Measurements from ENCODE around the gene SETD4.

Gene SETD4

DNA sequence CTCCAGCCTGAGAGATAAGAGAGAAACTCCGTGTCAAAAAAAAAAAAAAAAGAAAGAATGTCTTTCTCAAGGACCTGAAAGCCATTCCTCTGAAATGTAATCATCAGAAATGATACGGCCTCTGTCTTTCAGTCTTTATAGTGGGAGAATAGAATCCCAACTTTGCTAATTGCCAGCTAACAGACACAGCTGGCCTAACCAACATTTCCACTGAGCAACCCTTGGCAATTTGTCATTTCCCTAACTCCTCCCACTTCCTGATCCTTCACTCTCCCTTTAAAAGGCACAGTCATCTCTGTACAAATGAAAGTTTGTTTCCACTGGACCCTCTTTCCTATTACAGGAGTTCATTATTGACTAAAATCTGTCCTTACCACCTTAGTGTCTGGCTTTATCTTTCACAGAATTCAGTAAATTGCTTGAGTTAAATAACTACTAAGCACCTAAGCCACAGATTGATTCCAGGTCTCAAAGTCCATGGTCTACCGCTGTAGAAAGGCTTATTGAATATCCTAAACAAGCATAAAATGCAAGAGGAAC lies 5.2 kb upstream of the SETD4 start:
- no peaks in the 10 kb centered on the region for H4K20me1 ChIP-seq (ENCODE audit: insufficient read depth, low read length)
- TF ChIP-seq, protein P1, sequence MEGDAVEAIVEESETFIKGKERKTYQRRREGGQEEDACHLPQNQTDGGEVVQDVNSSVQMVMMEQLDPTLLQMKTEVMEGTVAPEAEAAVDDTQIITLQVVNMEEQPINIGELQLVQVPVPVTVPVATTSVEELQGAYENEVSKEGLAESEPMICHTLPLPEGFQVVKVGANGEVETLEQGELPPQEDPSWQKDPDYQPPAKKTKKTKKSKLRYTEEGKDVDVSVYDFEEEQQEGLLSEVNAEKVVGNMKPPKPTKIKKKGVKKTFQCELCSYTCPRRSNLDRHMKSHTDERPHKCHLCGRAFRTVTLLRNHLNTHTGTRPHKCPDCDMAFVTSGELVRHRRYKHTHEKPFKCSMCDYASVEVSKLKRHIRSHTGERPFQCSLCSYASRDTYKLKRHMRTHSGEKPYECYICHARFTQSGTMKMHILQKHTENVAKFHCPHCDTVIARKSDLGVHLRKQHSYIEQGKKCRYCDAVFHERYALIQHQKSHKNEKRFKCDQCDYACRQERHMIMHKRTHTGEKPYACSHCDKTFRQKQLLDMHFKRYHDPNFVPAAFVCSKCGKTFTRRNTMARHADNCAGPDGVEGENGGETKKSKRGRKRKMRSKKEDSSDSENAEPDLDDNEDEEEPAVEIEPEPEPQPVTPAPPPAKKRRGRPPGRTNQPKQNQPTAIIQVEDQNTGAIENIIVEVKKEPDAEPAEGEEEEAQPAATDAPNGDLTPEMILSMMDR (IDR thresholded peaks at IDR 0.05; ENCODE audit: low read length), result no peak
- no peak for TF ChIP-seq EZH2 (IDR thresholded peaks at IDR 0.05; ENCODE audit: borderline replicate concordance, low read length)
- no peak overlapping the region for H3K4me3 ChIP-seq (ENCODE audit: low read depth, low read length, poor library complexity, severe bottlenecking)
- H3K27me3 ChIP-seq (ENCODE audit: insufficient read depth, low read length), result no peaks in the 10 kb centered on the region
- no peak overlapping the region for H3K27ac ChIP-seq (ENCODE audit: low read depth, low read length, poor library complexity, severe bottlenecking)
- H3K79me2 ChIP-seq (ENCODE audit: insufficient read depth, low read length), result no peaks in the 10 kb centered on the region
- H3K9ac ChIP-seq (ENCODE audit: low read length), result no peak overlapping the region
- H3F3A ChIP-seq (ENCODE audit: insufficient read depth, low read length), result no peaks in the 10 kb centered on the region
- peaks cover 9% of the 10 kb centered on the region for H3K9me3 ChIP-seq (ENCODE audit: low read length)
- H3K4me2 ChIP-seq (ENCODE audit: low read length), result no peak overlapping the region
- H3K36me3 ChIP-seq (ENCODE audit: insufficient read depth, low read length), result peaks cover 3% of the 10 kb centered on the region; the same call in 1 of the 2 replicates
- no peaks in the 10 kb centered on the region for H3K9me2 ChIP-seq (ENCODE audit: low read depth, low read length)
- no peak overlapping the region for H2AFZ ChIP-seq (ENCODE audit: low read length)
- peaks cover 14% of the 10 kb centered on the region for H3K4me1 ChIP-seq (ENCODE audit: insufficient read depth, low read length, severe bottlenecking)

DNA sequence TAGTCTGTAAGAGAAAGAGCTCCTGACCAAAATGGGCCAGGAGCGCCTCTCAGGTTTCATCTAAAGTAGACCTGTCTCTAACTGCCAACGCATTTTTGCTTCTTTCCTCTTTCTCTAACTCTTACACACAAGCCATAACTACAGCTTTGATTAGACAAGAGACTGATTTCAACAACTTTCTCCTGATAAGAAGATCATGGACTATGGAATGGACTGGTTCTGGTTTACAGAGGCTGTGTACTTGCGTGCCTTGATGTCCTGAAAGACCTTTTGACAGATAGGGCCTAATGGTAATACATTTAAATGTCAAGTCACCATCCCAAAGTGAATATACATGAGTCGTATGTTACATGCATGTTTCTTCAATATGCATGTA lies 3.7 kb upstream of the SETD4 start:
- H3K9ac ChIP-seq (ENCODE audit: low read length), result no peak overlapping the region
- H4K20me1 ChIP-seq (ENCODE audit: insufficient read depth, low read length), result no peaks in the 10 kb centered on the region
- no peak overlapping the region for H3K4me2 ChIP-seq (ENCODE audit: low read length)
- no peaks in the 10 kb centered on the region for H3K9me2 ChIP-seq (ENCODE audit: low read depth, low read length)
- no peak overlapping the region for H3K4me3 ChIP-seq (ENCODE audit: low read depth, low read length, poor library complexity, severe bottlenecking)
- no peaks in the 10 kb centered on the region for H3K27me3 ChIP-seq (ENCODE audit: insufficient read depth, low read length)
- H3K79me2 ChIP-seq (ENCODE audit: insufficient read depth, low read length), result no peaks in the 10 kb centered on the region
- H3K27ac ChIP-seq (ENCODE audit: low read depth, low read length, poor library complexity, severe bottlenecking), result no peak overlapping the region
- peaks cover 5% of the 10 kb centered on the region for H3K9me3 ChIP-seq (ENCODE audit: low read length)
- peaks cover 7% of the 10 kb centered on the region for H3K4me1 ChIP-seq (ENCODE audit: insufficient read depth, low read length, severe bottlenecking)
- no peak overlapping the region for H2AFZ ChIP-seq (ENCODE audit: low read length)
- no peak for TF ChIP-seq EZH2 (IDR thresholded peaks at IDR 0.05; ENCODE audit: borderline replicate concordance, low read length)
- TF ChIP-seq, protein P1 (IDR thresholded peaks at IDR 0.05; ENCODE audit: low read length), result no peak
- H3F3A ChIP-seq (ENCODE audit: insufficient read depth, low read length), result no peaks in the 10 kb centered on the region
- peaks cover 3% of the 10 kb centered on the region; the same call in 1 of the 2 replicates for H3K36me3 ChIP-seq (ENCODE audit: insufficient read depth, low read length)

DNA sequence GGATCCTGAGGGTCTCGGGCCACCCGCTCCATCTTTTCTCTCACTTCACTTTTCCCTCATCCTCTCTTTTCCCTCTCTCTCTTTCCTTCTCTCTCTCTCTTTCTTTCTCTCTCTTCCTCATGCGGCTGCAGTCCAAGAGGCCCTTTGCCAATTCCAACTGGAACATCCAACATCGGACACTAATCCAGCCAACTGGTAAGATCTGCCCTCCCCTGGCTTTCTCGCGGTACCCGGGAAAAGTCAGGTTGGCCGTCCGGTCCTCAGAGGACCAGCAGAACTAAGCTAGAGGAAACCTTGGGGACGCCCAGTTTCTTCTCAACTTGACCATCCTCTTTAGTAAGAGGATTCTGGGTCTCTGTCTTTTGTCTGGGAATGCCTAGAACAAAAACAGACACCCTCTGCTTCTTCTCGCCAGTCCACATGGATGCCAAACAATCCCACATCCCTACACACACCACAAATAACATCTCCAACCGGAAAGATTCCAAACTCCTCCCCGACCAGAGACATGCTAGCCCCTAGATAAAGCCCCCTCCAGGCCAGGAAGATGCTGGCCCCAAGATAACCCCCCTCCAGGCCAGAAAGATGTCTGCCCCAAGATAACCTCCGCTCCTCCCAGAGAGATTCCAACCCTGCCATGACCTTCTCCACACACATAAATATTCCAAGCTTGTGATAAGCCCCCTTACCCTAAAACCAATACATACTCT lies 3.2 kb upstream of the SETD4 start:
- H3K79me2 ChIP-seq (ENCODE audit: insufficient read depth, low read length), result no peaks in the 10 kb centered on the region
- peaks cover 2% of the 10 kb centered on the region; the same call in 1 of the 2 replicates for H3K36me3 ChIP-seq (ENCODE audit: insufficient read depth, low read length)
- no peak overlapping the region for H3K9ac ChIP-seq (ENCODE audit: low read length)
- H2AFZ ChIP-seq (ENCODE audit: low read length), result no peak overlapping the region
- no peaks in the 10 kb centered on the region for H4K20me1 ChIP-seq (ENCODE audit: insufficient read depth, low read length)
- H3K9me2 ChIP-seq (ENCODE audit: low read depth, low read length), result no peaks in the 10 kb centered on the region
- H3K4me1 ChIP-seq (ENCODE audit: insufficient read depth, low read length, severe bottlenecking), result peaks cover 13% of the 10 kb centered on the region
- H3F3A ChIP-seq (ENCODE audit: insufficient read depth, low read length), result no peaks in the 10 kb centered on the region
- no peaks in the 10 kb centered on the region for H3K27me3 ChIP-seq (ENCODE audit: insufficient read depth, low read length)
- H3K4me2 ChIP-seq (ENCODE audit: low read length), result no peak overlapping the region
- TF ChIP-seq, protein P1 (IDR thresholded peaks at IDR 0.05; ENCODE audit: low read length), result no peak
- TF ChIP-seq EZH2 (IDR thresholded peaks at IDR 0.05; ENCODE audit: borderline replicate concordance, low read length), result no peak
- H3K9me3 ChIP-seq (ENCODE audit: low read length), result 0 out of 2 replicates have a peak, but pooled peaks cover 2% of the 10 kb centered on the region
- no peak overlapping the region for H3K4me3 ChIP-seq (ENCODE audit: low read depth, low read length, poor library complexity, severe bottlenecking)
- H3K27ac ChIP-seq (ENCODE audit: low read depth, low read length, poor library complexity, severe bottlenecking), result no peak overlapping the region

Measured in OCI-LY1 (cell line).